ENCODE data around the gene ESPL1.

DNA sequence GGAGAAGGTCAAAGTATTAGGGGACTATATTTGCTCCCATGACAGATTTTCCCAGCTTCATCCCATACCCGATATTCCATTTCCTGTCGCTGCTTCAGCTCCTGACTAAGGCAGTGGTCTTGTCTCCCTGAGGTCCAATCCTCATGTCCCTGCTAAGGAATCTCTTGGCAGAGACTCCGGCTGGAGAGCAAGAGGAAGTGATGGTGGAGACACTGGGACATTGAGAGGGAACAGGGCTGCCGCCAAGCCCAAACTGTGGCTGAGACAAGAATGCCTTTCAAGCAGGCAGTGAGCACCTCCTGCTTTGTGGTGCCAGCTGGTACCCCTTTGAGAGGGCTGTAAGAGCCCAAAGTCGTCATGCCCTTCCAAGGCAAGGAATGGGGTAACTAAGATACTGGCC, 62.6 kb downstream of the ESPL1 start:
- TF ChIP-seq ZNF274 (IDR thresholded peaks at IDR 0.05; ENCODE audit: low read depth, low read length) = no peak
- no peak for TF ChIP-seq YY1 (IDR thresholded peaks at IDR 0.05; ENCODE audit: insufficient read depth, insufficient read length)
- TF ChIP-seq SUZ12 (IDR thresholded peaks at IDR 0.05; ENCODE audit: extremely low read depth, insufficient read depth, insufficient read length) = no peak

Data from NT2/D1 (cell line).